HEK293T (cell line): Measurements from ENCODE around the gene TRIM27.
"Not testable (repeated sequence)": the region's sequence is repeated elsewhere in the genome, so short reads cannot be mapped to it uniquely, and the experiment has no call there.

Experiments
- CTCF ChIA-PET: fragments of 350-600 bp; formaldehyde crosslinking; extraction: SDS; loops from one replicate; lab custom pipeline; 2021; ENCODE audit warnings: antibody characterized with exemption, inconsistent platforms; lab: Yijun Ruan, JAX
- POLR2A ChIA-PET: fragments of 350-600 bp; formaldehyde crosslinking; extraction: SDS; loops from one replicate; lab custom pipeline; 2020; ENCODE audit warnings: antibody characterized with exemption, inconsistent platforms; lab: Yijun Ruan, JAX
- DNase-seq: peaks from one replicate; pipeline ENCODE4 v3.0.0; 2012; ENCODE audit warnings: mixed read lengths; ENCODE audit errors: extremely low spot score
- ARNT ChIP-seq: fragments of 450-650 bp; IDR thresholded peaks from 2 replicates; pipeline ENCODE4 v1.6.1; 2017; ENCODE audit warnings: mild to moderate bottlenecking
- BHLHE40 ChIP-seq: fragments of 450-650 bp; IDR thresholded peaks from 2 replicates; pipeline ENCODE4 v1.6.1; 2016; ENCODE audit warnings: mild to moderate bottlenecking, moderate library complexity, borderline replicate concordance
- CTBP1 ChIP-seq: fragments of 450-650 bp; IDR thresholded peaks from 2 replicates; pipeline ENCODE4 v1.6.1; 2016; ENCODE audit warnings: borderline replicate concordance
- ELF4 ChIP-seq: fragments of 450-650 bp; IDR thresholded peaks from 2 replicates; pipeline ENCODE4 v1.6.1; 2017; ENCODE audit warnings: antibody characterized with exemption
- FOXA1 ChIP-seq: fragments of 450-650 bp; IDR thresholded peaks from 2 replicates; pipeline ENCODE4 v1.6.1; 2016; ENCODE audit warnings: mild to moderate bottlenecking
- FOXK2 ChIP-seq: fragments of 450-650 bp; IDR thresholded peaks from 2 replicates; pipeline ENCODE4 v1.6.1; 2016; ENCODE audit warnings: mild to moderate bottlenecking
- FOXM1 ChIP-seq: fragments of 450-650 bp; IDR thresholded peaks from 2 replicates; pipeline ENCODE4 v1.6.1; 2017; ENCODE audit warnings: mild to moderate bottlenecking, borderline replicate concordance
- HDGF ChIP-seq: fragments of 450-650 bp; IDR thresholded peaks from 2 replicates; pipeline ENCODE4 v1.6.1; 2017; ENCODE audit warnings: antibody characterized with exemption, borderline replicate concordance
- L3MBTL2 ChIP-seq: fragments of 450-650 bp; conservative IDR thresholded peaks from 2 replicates; pipeline ENCODE4 v1.6.1; 2016; ENCODE audit warnings: mild to moderate bottlenecking
- LEF1 ChIP-seq: fragments of 450-650 bp; IDR thresholded peaks from 2 replicates; pipeline ENCODE4 v1.6.1; 2017; ENCODE audit warnings: mild to moderate bottlenecking, borderline replicate concordance
- NFRKB ChIP-seq: fragments of 450-650 bp; IDR thresholded peaks from 2 replicates; pipeline ENCODE4 v1.6.1; 2016; ENCODE audit warnings: mild to moderate bottlenecking, moderate library complexity
- PKNOX1 ChIP-seq: fragments of 450-650 bp; IDR thresholded peaks from 2 replicates; pipeline ENCODE4 v1.6.1; 2016
- SP1 ChIP-seq: fragments of 450-650 bp; IDR thresholded peaks from 2 replicates; pipeline ENCODE4 v1.6.1; 2017
- SUZ12 ChIP-seq: fragments of 450-650 bp; IDR thresholded peaks from 2 replicates; pipeline ENCODE4 v1.6.1; 2016; ENCODE audit warnings: mild to moderate bottlenecking
- TARDBP ChIP-seq: fragments of 450-650 bp; IDR thresholded peaks from 2 replicates; pipeline ENCODE4 v1.6.1; 2016
- ZNF384 ChIP-seq: fragments of 450-650 bp; IDR thresholded peaks from 2 replicates; pipeline ENCODE4 v1.6.1; 2016

The TRIM27 gene

GRCh38 chr6:28923318-28924102, at the start of gene TRIM27:
Gene TRIM27 (minus strand): TSS chr6:28923985. CDS start chr6:28923632, 353 bp downstream.
- CTCF ChIA-PET = interaction anchor here (0.6 to 1.2 kb wide), 5 partner anchors 9 to 213 kb away, joined by 3 to 4 read pairs (median 3); no protein-coding TSS in a partner anchor

GRCh38 chr6:28970056-28970455, 46.3 kb upstream of the TRIM27 start:
- POLR2A ChIA-PET = interaction anchor here (1.1 to 1.6 kb wide), 2 partner anchors 11 to 16 kb away, joined by 3 to 4 read pairs; no protein-coding TSS in a partner anchor
- DNase-seq, CTCF ChIA-PET: not testable (repeated sequence)

More at GRCh38 chr6:28923318-28924102, at the start of gene TRIM27:
- POLR2A ChIA-PET = interaction anchor here (0.6 to 4.6 kb wide), 27 partner anchors 9 to 1058 kb away, joined by 3 to 57 read pairs (median 7); no protein-coding TSS in a partner anchor
- TF ChIP-seq L3MBTL2 (peak; percentile 22), ZNF384 (no peak), ELF4 (peak; percentile 40; the same call in 1 of the 2 replicates), FOXM1 (no peak), CTBP1 (no peak), NFRKB (no peak), PKNOX1 (no peak), BHLHE40 (no peak), SP1 (no peak), LEF1 (no peak)
- DNase-seq = peak; percentile 86

- no peak for DNase-seq
- CTCF ChIA-PET = no interaction called here
- POLR2A ChIA-PET = no interaction called here
- no peak for TF ChIP-seq BHLHE40
- TF ChIP-seq PKNOX1 = no peak
- no peak for TF ChIP-seq ZNF384
- TF ChIP-seq CTBP1 = no peak
- TF ChIP-seq HDGF = no peak
- no peak for TF ChIP-seq NFRKB
- no peak for TF ChIP-seq ARNT
- no peak for TF ChIP-seq LEF1
- TF ChIP-seq TARDBP = no peak
- TF ChIP-seq L3MBTL2 = no peak
- no peak for TF ChIP-seq FOXK2
- no peak for TF ChIP-seq SP1
- TF ChIP-seq ELF4 = no peak
- TF ChIP-seq FOXA1 = no peak
- no peak for TF ChIP-seq FOXM1
- TF ChIP-seq SUZ12 = no peak
Observed at GRCh38 chr6:28969129-28969528, 45.3 kb upstream of the TRIM27 start.

GRCh38 chr6:28968476-28968875, 44.7 kb upstream of the TRIM27 start:
- DNase-seq = no peak
- ChIA-PET CTCF (no interaction called here), POLR2A (no interaction called here)
- TF ChIP-seq SP1 (no peak), ELF4 (no peak), NFRKB (no peak), L3MBTL2 (no peak), SUZ12 (no peak), FOXM1 (no peak), HDGF (no peak), FOXK2 (no peak), BHLHE40 (no peak), ZNF384 (no peak), CTBP1 (no peak), ARNT (no peak), LEF1 (no peak)

GRCh38 chr6:28965706-28966105, 41.9 kb upstream of the TRIM27 start:
- ChIA-PET CTCF (no interaction called here), POLR2A (no interaction called here)

GRCh38 chr6:28960846-28961500, 37.2 kb upstream of the TRIM27 start:
- CTCF ChIA-PET = no interaction called here
- TF ChIP-seq SUZ12 (no peak), FOXA1 (no peak), FOXK2 (no peak), LEF1 (no peak), CTBP1 (no peak), ZNF384 (no peak), L3MBTL2 (no peak), SP1 (no peak), FOXM1 (no peak), HDGF (no peak), ARNT (no peak), BHLHE40 (no peak), ELF4 (no peak), PKNOX1 (no peak), TARDBP (no peak), NFRKB (no peak)
- POLR2A ChIA-PET = no interaction called here
- no peak for DNase-seq

More at GRCh38 chr6:28965706-28966105, 41.9 kb upstream of the TRIM27 start:
- no peak for DNase-seq
- TF ChIP-seq LEF1 (no peak), NFRKB (no peak), TARDBP (no peak), ARNT (no peak), FOXM1 (no peak), SP1 (no peak), L3MBTL2 (no peak)

- CTCF ChIA-PET, DNase-seq: not testable (repeated sequence)
- POLR2A ChIA-PET = interaction anchor here (1.0 kb wide), 1 partner anchor 63 kb away, joined by 3 read pairs; no protein-coding TSS in a partner anchor
Observed at GRCh38 chr6:28958561-28959243, 34.9 kb upstream of the TRIM27 start.

- POLR2A ChIA-PET = interaction anchor here (1.0 kb wide), 1 partner anchor 62 kb away, joined by 3 read pairs; no protein-coding TSS in a partner anchor
- CTCF ChIA-PET, DNase-seq: not testable (repeated sequence)
Observed at GRCh38 chr6:28957795-28958314, 34.1 kb upstream of the TRIM27 start.
